ENCODE data around the gene ADGRL2.

The ADGRL2 gene

GRCh38 chr1:81811757-81812371 lies 11.1 kb downstream of the ADGRL2 start:
- no peaks in the 10 kb centered on the region for H3K4me1 ChIP-seq
- H3K27me3 ChIP-seq, result no peaks in the 10 kb centered on the region
- H3K4me3 ChIP-seq (ENCODE audit: low read depth, low read length), result no peak overlapping the region
- no peaks in the 10 kb centered on the region for H3K36me3 ChIP-seq
- DNase-seq, result no peak
- H3K9me3 ChIP-seq, result no peaks in the 10 kb centered on the region
- TF ChIP-seq CTCF (IDR thresholded peaks at IDR 0.05; ENCODE audit: low read depth, low read length), result peak; percentile 31; the same call in 1 of the 2 replicates

- no peak for TF ChIP-seq CTCF (IDR thresholded peaks at IDR 0.05; ENCODE audit: low read depth, low read length)
- H3K36me3 ChIP-seq, result no peaks in the 10 kb centered on the region
- no peak for DNase-seq
- no peaks in the 10 kb centered on the region for H3K4me1 ChIP-seq
- H3K4me3 ChIP-seq (ENCODE audit: low read depth, low read length), result no peak overlapping the region
- no peaks in the 10 kb centered on the region for H3K27me3 ChIP-seq
- no peaks in the 10 kb centered on the region for H3K9me3 ChIP-seq
Measured at GRCh38 chr1:81812712-81813111, 12.0 kb downstream of the ADGRL2 start.

DNA sequence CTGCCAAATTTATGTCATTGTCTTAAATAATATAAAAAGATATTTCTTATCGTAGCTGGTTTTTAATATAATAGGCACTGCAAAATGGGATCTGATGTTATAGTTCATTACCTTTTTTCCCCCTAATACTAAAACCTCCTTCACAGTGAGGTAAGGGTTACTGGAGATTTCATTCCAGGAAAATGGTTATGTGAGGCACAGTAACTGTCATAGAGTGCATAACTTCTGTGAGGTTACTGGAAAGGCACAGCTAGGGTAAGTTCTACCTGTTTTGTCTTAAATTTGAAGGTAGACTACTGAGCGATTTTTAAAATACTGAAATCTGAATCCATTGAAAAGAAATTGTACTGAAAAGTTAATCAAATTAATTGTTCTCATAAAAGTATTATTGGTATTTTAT lies 13.0 kb downstream of the ADGRL2 start:
- H3K4me3 ChIP-seq (ENCODE audit: low read depth, low read length), result no peak overlapping the region
- no peaks in the 10 kb centered on the region for H3K36me3 ChIP-seq
- no peaks in the 10 kb centered on the region for H3K27me3 ChIP-seq
- H3K4me1 ChIP-seq, result no peaks in the 10 kb centered on the region
- H3K9me3 ChIP-seq, result no peaks in the 10 kb centered on the region
- no peak for TF ChIP-seq CTCF (IDR thresholded peaks at IDR 0.05; ENCODE audit: low read depth, low read length)
- DNase-seq, result no peak

DNA sequence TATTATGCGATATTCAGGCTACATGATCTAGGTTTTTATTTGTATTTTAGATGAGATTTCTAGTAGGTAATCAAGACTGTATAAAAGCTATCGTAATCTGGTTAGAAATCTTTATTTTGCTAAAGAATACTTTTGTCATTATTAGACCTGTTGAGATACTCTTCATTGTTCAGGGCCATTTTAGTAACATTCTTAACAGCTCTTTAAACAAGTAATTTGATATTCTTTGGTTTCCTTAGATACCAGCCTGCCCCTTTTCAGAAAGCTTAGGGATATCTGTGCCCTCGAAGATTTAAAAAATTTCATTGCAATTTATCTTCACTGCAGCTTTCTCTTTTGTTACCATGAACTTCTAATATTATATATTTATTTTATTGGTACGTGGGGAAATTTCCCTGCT lies 18.9 kb downstream of the ADGRL2 start:
- TF ChIP-seq CTCF (IDR thresholded peaks at IDR 0.05; ENCODE audit: low read depth, low read length), result no peak
- Histone ChIP-seq H3K36me3 (no peaks in the 10 kb centered on the region), H3K9me3 (no peaks in the 10 kb centered on the region), H3K4me3 (ENCODE audit: low read depth, low read length) (no peak overlapping the region), H3K4me1 (no peaks in the 10 kb centered on the region), H3K27me3 (no peaks in the 10 kb centered on the region)
- no peak for DNase-seq

GRCh38 chr1:81820765-81821164 lies 20.0 kb downstream of the ADGRL2 start:
- Histone ChIP-seq H3K4me3 (ENCODE audit: low read depth, low read length) (no peak overlapping the region), H3K27me3 (no peaks in the 10 kb centered on the region), H3K4me1 (no peaks in the 10 kb centered on the region), H3K36me3 (no peaks in the 10 kb centered on the region), H3K9me3 (no peaks in the 10 kb centered on the region)
- no peak for TF ChIP-seq CTCF (IDR thresholded peaks at IDR 0.05; ENCODE audit: low read depth, low read length)
- no peak for DNase-seq

DNA sequence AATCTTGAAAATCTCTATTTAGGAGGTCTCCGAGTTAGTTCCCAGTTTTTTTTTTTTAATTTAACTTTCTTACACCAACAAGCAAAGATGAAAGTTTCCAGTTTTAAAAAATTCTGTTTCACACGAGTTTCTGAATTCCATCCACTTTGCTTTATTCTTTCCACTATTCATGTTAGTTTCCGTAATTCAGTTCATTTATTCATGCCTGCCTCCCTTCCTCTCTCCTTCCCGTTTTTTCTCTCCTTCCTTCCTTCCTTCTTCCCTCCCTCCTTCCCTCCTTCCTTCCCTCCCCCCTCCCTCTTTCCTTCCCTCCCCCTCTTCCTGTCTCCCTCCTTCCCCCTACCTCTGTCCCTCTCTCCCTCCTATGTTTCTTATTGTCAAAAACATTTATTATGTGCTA lies 22.3 kb downstream of the ADGRL2 start:
- no peak for TF ChIP-seq CTCF (IDR thresholded peaks at IDR 0.05; ENCODE audit: low read depth, low read length)
- no peak for DNase-seq

More for the DNA sequence above, 22.3 kb downstream of the ADGRL2 start:
- Histone ChIP-seq H3K27me3 (no peaks in the 10 kb centered on the region), H3K9me3 (no peaks in the 10 kb centered on the region), H3K4me3 (ENCODE audit: low read depth, low read length) (no peak overlapping the region), H3K4me1 (no peaks in the 10 kb centered on the region), H3K36me3 (no peaks in the 10 kb centered on the region)

Data from BE2C (cell line).